ENCODE results near the gene ACAT1.
"Not testable (repeated sequence)": the region's sequence is repeated elsewhere in the genome, so short reads cannot be mapped to it uniquely, and the experiment has no call there.

Gene ACAT1

GRCh38 chr11:108147150-108147549, 25.8 kb downstream of the ACAT1 start:
- no peak for DNase-seq

- no peak for DNase-seq
Observed at GRCh38 chr11:108148556-108148955, 27.2 kb downstream of the ACAT1 start.

- DNase-seq: no peak
Observed at GRCh38 chr11:108154591-108154990, 33.2 kb downstream of the ACAT1 start.

GRCh38 chr11:108160970-108161566, 39.7 kb downstream of the ACAT1 start:
- no peak for DNase-seq

- DNase-seq: not testable (repeated sequence)
Observed at GRCh38 chr11:108162878-108163277, 41.5 kb downstream of the ACAT1 start.

GRCh38 chr11:108167624-108168023, 46.3 kb downstream of the ACAT1 start:
- no peak for DNase-seq

GRCh38 chr11:108170184-108170583, 48.8 kb downstream of the ACAT1 start:
- no peak for DNase-seq

- DNase-seq: no peak
Observed at GRCh38 chr11:108177570-108177969, 56.2 kb downstream of the ACAT1 start.

GRCh38 chr11:108193725-108194124, 72.4 kb downstream of the ACAT1 start:
- DNase-seq: no peak

- DNase-seq: no peak
Observed at GRCh38 chr11:108196901-108197300, 75.5 kb downstream of the ACAT1 start.

All from activated CD4-positive, alpha-beta T cell treated with anti-CD3 and anti-CD28 coated beads, Interleukin-2, amount 50 U/mL, for 4 hours (primary cell).